Activated T-cell treated with anti-CD3 and anti-CD28 coated beads for 1 hour (primary cell): ENCODE measurements around the gene DLG2.

Experiments used
- DNase-seq: peaks from one replicate; pipeline ENCODE4 v3.0.0-alpha.2; 2020; ENCODE audit warnings: low read depth

DLG2 gene

DNA sequence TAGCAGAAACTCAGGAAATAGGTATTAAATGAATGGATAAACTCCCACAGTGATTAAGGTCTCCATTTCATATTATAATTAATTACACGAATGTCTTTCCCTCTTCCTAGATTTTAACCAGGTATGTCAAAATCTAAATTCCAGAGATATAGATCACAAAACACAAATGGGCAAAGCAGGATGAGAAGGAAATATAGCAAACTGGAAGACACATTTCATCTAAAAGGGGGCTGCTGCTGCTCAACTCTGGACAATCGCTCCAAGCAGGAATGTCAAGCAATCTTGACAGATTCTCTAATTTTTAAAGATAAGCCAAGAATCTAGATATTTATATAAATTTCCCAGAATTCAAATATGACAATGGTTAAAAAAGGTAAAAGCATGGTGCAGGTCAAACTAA lies 1786.8 kb downstream of the DLG2 start:
- no peak for DNase-seq

- DNase-seq = no peak
Observed at GRCh38 chr11:83836883-83837654, 1790.1 kb downstream of the DLG2 start.

- no peak for DNase-seq
Observed at GRCh38 chr11:83836065-83836464, 1791.1 kb downstream of the DLG2 start.

DNA sequence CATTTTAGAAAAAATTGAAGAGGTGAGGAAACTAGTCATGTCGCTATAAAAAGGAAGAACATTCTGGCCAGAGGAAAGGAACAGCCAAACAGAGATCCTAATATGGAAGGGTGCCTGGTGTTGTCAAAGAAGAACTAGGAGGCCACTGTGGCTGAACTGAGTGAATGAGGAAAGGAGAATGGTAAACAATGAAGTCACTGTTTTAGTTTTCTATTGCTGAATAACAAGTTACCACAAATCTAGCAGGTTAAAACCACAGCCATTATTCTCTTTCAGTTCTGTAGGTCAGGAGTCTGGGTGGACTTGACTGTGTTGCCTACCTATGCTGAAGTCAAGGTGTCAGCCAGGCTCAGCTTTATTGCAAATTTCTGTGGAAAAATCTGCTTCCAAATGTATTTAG lies 1791.7 kb downstream of the DLG2 start:
- DNase-seq = no peak

DNA sequence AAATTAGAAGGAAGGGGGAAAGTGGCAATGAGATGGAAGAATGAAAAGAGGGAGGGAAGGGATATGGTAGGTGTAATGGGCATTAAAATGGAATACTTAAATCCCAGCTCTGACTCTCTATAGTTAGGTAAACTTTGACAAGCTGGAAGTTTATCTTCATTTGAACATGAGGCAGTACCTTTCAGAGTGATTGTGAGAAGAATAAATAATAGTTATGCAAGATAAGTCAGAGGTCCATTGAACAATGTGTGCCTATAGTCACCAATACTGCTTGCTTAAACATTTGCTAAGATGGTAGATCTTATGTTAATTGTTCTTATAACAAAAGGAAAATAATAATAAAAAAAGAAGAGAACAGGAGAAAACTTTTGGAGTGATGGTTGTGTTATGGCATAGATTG lies 1795.2 kb downstream of the DLG2 start:
- DNase-seq = no peak

- DNase-seq = no peak
Observed at GRCh38 chr11:83827940-83828554, 1799.1 kb downstream of the DLG2 start.

- DNase-seq = no peak
Observed at GRCh38 chr11:83827520-83827919, 1799.6 kb downstream of the DLG2 start.

DNA sequence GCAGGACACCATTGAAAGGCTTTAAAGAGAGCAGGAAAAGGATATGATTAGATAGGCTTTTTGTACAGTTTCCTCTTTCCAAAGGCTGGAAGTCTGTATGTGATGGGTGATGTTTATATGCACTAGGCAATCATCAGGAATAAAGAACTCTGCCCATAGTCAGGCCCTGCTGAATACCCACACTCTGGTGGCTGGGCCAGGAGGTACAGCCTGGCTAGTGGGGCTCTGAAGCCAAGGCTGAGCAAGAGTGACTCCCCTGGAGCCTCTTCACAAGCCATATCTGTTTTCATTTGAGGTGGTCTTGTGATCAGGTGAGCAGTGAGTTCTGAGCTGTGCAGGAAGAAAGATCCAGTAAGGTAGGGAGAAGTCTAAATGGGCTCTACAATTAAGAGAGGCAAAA lies 1801.1 kb downstream of the DLG2 start:
- no peak for DNase-seq

- DNase-seq = no peak
Observed at GRCh38 chr11:83823461-83824025, 1803.6 kb downstream of the DLG2 start.

DNA sequence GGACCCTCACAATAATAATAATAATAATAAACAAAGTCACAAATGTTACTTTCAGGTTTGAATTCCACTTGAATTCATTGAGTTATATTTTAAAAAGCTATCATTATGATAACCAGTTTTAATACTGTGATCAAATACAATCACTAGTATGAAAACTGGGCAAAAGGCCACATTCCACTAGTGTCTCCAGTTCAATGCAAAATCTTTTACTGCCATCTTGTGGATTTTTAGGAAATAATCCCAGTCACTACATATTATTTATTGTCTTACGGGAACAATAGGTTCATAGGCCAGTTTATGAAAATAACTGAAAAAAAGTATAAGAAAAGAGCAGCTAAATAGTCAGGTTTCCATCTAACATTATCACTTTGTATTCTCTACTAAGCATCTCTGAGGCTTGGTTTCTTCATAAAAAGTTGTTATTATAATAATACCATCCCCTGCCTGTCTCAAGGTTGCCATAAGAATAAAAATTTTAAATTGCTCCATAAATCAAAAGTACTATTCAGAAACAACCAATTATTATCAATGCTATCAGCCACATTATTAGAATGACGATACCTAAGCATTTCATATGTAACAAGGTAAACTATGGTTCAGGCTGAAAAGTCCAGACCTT lies 1807.1 kb downstream of the DLG2 start:
- no peak for DNase-seq

DNA sequence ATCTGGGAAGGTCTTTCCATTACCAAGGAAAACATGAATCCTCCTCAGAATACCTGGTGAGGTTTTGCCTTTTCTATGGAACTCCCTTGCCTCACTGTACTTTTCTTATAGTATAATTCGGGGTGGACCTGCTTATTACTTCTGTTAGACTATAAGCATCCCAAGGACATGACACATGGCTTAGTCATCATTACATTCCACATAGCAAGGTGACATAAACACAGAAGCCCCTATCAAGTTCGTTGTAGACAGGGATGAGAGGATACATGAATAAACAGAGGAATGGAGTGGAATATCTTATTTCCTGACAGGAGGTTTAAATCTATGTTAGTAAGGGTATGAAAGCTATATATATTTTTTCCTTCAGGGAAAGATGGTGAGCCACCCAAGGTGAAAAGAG lies 1808.8 kb downstream of the DLG2 start:
- DNase-seq = no peak

DNA sequence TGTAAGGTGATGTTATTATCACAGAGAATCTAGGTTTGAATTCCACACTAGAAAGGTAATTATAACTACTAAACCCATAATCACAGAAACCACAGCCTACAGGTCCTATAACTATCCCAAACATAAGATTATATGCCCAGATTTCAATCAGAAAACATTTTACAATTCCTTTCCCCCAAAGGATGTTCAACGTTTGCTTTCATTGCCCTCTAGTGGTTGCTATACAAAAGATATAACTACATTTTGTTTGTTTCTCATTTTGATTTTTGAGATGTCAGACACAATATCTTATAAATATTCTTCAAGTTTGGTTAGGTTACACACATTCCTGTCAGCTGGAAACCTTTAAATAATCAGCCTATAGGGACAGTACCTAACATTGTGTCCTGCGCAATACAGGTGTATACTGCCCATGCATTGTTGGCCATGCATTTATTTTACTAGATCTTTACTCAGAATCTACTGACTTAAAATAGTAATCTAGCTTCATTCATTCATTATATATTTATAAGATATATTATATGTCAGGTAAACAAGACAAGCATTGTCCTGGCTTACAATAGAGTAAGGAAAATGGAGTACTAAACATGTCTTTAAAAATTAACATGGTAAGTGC lies 1810.5 kb downstream of the DLG2 start:
- no peak for DNase-seq

GRCh38 chr11:83815736-83816135 lies 1811.4 kb downstream of the DLG2 start:
- DNase-seq = no peak

GRCh38 chr11:83813296-83813695 lies 1813.8 kb downstream of the DLG2 start:
- DNase-seq = no peak

GRCh38 chr11:83809274-83809673 lies 1817.9 kb downstream of the DLG2 start:
- DNase-seq = no peak

- no peak for DNase-seq
Observed at GRCh38 chr11:83801799-83802198, 1825.3 kb downstream of the DLG2 start.

- DNase-seq = no peak
Observed at GRCh38 chr11:83793310-83793709, 1833.8 kb downstream of the DLG2 start.

DNA sequence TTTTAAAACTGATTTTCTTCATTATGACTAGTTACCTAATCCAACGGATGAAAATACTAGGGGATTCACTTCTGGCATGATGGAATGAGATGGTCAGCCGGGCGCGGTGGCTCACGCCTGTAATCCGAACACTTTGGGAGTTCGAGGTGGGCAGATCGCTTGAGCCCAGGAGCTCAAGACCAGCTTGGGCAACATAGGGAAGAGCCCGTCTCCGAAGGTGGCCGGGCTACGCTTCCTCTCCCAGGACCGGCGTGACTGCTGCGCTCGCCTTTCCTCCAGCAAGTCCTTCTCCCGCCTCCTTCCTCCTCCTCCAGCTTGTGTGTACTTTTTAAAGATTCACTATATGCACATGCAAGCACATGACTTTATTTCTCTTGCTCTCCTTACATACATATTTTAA lies 1835.6 kb downstream of the DLG2 start:
- no peak for DNase-seq

DNA sequence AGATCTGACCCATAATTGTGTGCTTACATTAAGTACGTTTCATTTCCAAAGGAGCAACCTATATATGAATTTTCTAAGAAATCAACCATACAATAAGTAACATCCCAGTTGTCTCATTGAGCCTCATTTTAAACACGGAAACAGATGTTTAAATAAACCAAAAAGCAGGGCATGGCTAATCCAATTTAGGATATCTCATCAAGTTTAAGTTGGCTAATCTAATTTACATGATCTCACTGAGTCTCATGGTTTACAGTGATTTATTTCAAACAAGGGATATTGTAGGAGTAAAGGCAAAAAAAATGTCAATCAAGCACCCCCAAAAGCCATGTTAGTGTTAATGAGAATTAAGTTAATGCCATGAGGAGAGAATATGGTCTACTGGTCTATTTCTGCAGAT lies 1841.2 kb downstream of the DLG2 start:
- DNase-seq = no peak

- DNase-seq = no peak
Observed at GRCh38 chr11:83784419-83784818, 1842.7 kb downstream of the DLG2 start.

GRCh38 chr11:83782329-83782728 lies 1844.8 kb downstream of the DLG2 start:
- no peak for DNase-seq

DNA sequence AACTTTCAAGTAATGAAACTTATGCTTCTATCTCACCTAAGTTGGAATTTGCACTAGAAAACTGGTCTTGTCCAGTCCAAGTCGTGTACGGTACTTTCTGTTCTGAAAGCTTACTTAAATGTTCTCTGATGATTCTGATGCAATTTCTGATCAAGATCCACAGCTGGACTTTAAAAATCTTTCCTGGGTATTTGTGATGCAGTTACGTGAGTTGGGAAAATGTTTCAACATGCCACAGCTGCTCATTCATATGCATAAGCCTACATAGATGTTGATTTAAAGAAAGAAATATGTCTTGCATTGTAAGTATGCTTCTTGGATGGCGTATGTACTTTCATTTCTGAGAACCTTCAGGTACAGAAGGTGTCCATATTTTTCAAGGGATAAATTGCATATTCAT lies 1847.3 kb downstream of the DLG2 start:
- no peak for DNase-seq

DNA sequence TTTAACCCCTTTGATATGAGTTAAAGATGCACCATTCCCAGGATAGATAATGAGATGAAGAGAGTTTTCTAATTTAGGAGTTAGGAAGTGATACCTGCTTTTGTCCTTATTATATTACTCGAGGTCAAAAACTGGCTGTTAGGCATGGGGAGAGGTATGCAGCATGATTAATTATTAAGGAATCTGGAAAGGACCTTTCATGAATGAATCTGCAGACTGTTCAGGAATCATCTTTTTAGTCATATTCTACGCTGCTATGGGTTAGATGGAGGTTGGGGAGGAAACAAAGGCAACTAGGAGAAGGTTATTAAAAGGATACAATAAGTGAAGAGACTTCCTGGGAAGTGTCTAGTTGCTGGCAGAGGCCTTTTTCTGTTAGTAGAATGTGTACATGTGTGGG lies 1848.5 kb downstream of the DLG2 start:
- no peak for DNase-seq
